Caco-2 (cell line): ENCODE measurements around the gene CTCFL. TPM values are rescaled to one million over a fixed set of nuclear protein-coding genes. Genes with fewer than 3 reads are reported as not detected.

Experiments used
- BruUV-seq: library from RNA; stranded (reverse); fragments of 400-500 nt; replicated peaks from 2 replicates; lab custom pipeline; 2021; lab: Mats Ljungman, UMichigan
- CTCF ChIA-PET: fragments of 300-600 bp; sonication (Branson Sonifier 250); formaldehyde crosslinking; loops from one replicate; lab custom pipeline; 2022; ENCODE audit warnings: antibody characterized with exemption; lab: Charles Lee
- POLR2A ChIA-PET: fragments of 300-600 bp; sonication (Branson Sonifier 250); formaldehyde crosslinking; loops from one replicate; lab custom pipeline; 2022; ENCODE audit warnings: antibody characterized with exemption; lab: Charles Lee
- DNase-seq, 2 experiments: peaks; one replicate each; pipeline versions ENCODE4 v3.0.0 to v3.0.0-alpha.2; 2020 to 2022
- H3K27me3 ChIP-seq: replicated peaks from 2 replicates; pipeline ENCODE4 v1.6.0; 2011; ENCODE audit warnings: low read length; ENCODE audit not compliant: control insufficient read depth, insufficient read depth
- H3K36me3 ChIP-seq: 2 replicates; pipeline ENCODE4 v1.5.1; 2011; ENCODE audit warnings: low read length; ENCODE audit not compliant: control insufficient read depth, insufficient read depth
- H3K4me1 ChIP-seq: fragments of 250-450 bp; sonication (Bioruptor Pico); 2 replicates; pipeline ENCODE4 v1.5.1; 2020; ENCODE audit warnings: mild to moderate bottlenecking
- H3K4me3 ChIP-seq: 2 replicates; pipeline ENCODE4 v1.5.1; 2011; ENCODE audit warnings: low read depth, mild to moderate bottlenecking, control low read depth, low read length
- H3K9me3 ChIP-seq: fragments of 250-450 bp; sonication (Bioruptor Pico); 2 replicates; pipeline ENCODE4 v1.5.1; 2020; ENCODE audit warnings: mild to moderate bottlenecking, moderate library complexity
- H3K27ac Mint-ChIP-seq: one replicate; pipeline ENCODE4 v1.8.0; 2022; ENCODE audit warnings: mixed read lengths; ENCODE audit not compliant: unreplicated experiment
- H3K27me3 Mint-ChIP-seq: one replicate; pipeline ENCODE4 v1.8.0; 2022; ENCODE audit warnings: mixed read lengths; ENCODE audit not compliant: insufficient read depth, unreplicated experiment
- H3K36me3 Mint-ChIP-seq: one replicate; pipeline ENCODE4 v1.8.0; 2022; ENCODE audit warnings: mild to moderate bottlenecking, mixed read lengths; ENCODE audit not compliant: insufficient read depth, unreplicated experiment
- H3K4me1 Mint-ChIP-seq: one replicate; pipeline ENCODE4 v1.8.0; 2022; ENCODE audit warnings: low read depth, mixed read lengths; ENCODE audit not compliant: unreplicated experiment
- H3K4me3 Mint-ChIP-seq: one replicate; pipeline ENCODE4 v1.8.0; 2022; ENCODE audit warnings: mild to moderate bottlenecking, moderate library complexity, mixed read lengths; ENCODE audit not compliant: unreplicated experiment
- H3K9me3 Mint-ChIP-seq: one replicate; pipeline ENCODE4 v1.8.0; 2022; ENCODE audit warnings: mixed read lengths; ENCODE audit not compliant: unreplicated experiment
- intact Hi-C: fragments of 100-400 bp; cut with micrococcal nuclease; formaldehyde crosslinking; loops from one replicate; pipeline ENCODE4 v1.10.0; 2022; ENCODE audit not compliant: unreplicated experiment
- total RNA-seq: library from RNA; stranded (reverse); gene quantifications from 2 replicates; pipeline ENCODE4 v1.2.3, GENCODE V29; 2022
- TF ChIP-seq, protein P1 (sequence below), 2 experiments: fragments of 200-600 bp in 1 of 2; IDR thresholded peaks; 1 replicate in 1 of 2; 2 replicates in 1 of 2; pipeline versions ENCODE4 v1.5.1 to v1.8.0; 2011 to 2022; ENCODE audit warnings: antibody characterized with exemption in 1 of 2, control low read depth in 1 of 2, inconsistent platforms in 1 of 2, low read depth in 1 of 2, low read length in 1 of 2, mild to moderate bottlenecking in 1 of 2, moderate library complexity in 1 of 2; ENCODE audit not compliant: insufficient read depth in 1 of 2, severe bottlenecking in 1 of 2, unreplicated experiment in 1 of 2

The CTCFL gene
- total RNA-seq, 1 experiment from 2014 or later, result not detected

DNA sequence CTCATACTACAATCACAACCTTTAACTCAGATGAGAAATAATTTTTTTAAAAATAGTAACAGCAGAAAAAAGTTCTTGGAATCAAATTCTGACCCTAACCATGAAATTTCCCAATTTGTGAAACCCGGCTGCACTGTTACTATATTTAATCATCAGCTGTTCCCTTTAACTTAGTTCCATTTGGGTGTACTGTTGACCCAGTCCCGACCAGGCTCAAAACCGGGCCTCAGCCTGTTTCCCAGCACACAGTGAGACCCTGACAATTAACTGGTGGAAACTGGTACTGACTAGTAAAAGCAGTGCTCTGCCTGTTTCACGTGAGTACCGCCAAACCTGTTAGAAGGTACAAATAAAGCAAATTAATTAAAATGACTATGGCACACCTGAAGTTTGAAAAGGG, 7.0 kb downstream of the CTCFL start:
- no peaks in the 10 kb centered on the region for H3K9me3 ChIP-seq
- Mint-ChIP-seq H3K27ac (no peak overlapping the region), H3K9me3 (no peaks in the 10 kb centered on the region), H3K36me3 (no peaks in the 10 kb centered on the region), H3K4me3 (no peak overlapping the region), H3K4me1 (no peaks in the 10 kb centered on the region), H3K27me3 (peaks cover 12% of the 10 kb centered on the region)
- CTCF ChIA-PET, result interaction anchor here (2.4 kb wide), 1 partner anchor 78 kb away, joined by 14 read pairs; no protein-coding TSS in a partner anchor
- TF ChIP-seq, protein P1, sequence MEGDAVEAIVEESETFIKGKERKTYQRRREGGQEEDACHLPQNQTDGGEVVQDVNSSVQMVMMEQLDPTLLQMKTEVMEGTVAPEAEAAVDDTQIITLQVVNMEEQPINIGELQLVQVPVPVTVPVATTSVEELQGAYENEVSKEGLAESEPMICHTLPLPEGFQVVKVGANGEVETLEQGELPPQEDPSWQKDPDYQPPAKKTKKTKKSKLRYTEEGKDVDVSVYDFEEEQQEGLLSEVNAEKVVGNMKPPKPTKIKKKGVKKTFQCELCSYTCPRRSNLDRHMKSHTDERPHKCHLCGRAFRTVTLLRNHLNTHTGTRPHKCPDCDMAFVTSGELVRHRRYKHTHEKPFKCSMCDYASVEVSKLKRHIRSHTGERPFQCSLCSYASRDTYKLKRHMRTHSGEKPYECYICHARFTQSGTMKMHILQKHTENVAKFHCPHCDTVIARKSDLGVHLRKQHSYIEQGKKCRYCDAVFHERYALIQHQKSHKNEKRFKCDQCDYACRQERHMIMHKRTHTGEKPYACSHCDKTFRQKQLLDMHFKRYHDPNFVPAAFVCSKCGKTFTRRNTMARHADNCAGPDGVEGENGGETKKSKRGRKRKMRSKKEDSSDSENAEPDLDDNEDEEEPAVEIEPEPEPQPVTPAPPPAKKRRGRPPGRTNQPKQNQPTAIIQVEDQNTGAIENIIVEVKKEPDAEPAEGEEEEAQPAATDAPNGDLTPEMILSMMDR (IDR thresholded peaks at IDR 0.05; ENCODE audit: insufficient read depth in 1 of 2, low read depth in 1 of 2, low read length in 1 of 2, severe bottlenecking in 1 of 2, unreplicated experiment in 1 of 2), result no peak
- no peak overlapping the region for H3K4me3 ChIP-seq
- H3K27me3 ChIP-seq, result no peaks in the 10 kb centered on the region
- intact Hi-C loops, result no loop called here
- DNase-seq, result no peak
- no peaks in the 10 kb centered on the region for H3K36me3 ChIP-seq
- no TSS peak for BruUV-seq
- H3K4me1 ChIP-seq, result no peaks in the 10 kb centered on the region
- POLR2A ChIA-PET, result interaction anchor here (0.6 kb wide), 1 partner anchor 145 kb away, joined by 6 read pairs; no protein-coding TSS in a partner anchor

DNA sequence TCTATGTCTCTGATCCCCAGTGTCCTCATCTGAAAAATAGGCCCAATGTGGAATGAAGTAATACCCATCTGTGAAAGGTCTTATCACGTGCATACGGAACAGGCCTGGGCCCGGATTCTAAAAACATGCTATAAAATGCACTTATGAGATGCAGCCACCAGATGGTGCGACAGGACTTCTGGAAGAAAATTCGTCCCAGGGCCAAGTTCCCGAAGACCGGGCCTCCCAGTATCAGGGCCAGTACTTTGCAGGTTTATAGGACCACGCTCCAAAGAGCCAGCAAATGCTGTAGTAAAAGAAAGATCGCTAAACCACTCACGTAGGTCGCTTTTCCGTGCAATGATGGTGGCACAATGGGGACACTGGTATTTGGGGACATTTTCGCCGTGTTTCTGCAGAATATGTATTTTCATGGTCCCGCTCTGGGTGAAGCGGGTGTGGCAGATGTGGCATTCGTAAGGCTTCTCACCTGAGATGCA, 10.6 kb downstream of the CTCFL start:
- intact Hi-C loops, result loop anchor here (1.0 kb wide), 2 partner anchors 80 to 695 kb away; no protein-coding TSS in a partner anchor
- H3K27me3 ChIP-seq, result no peaks in the 10 kb centered on the region
- H3K4me1 Mint-ChIP-seq, result no peaks in the 10 kb centered on the region
- no peaks in the 10 kb centered on the region for H3K36me3 Mint-ChIP-seq
- peak; percentile 81 to 83 for DNase-seq
- peaks cover 14% of the 10 kb centered on the region for H3K27me3 Mint-ChIP-seq
- H3K4me1 ChIP-seq, result no peaks in the 10 kb centered on the region
- no peaks in the 10 kb centered on the region for H3K9me3 ChIP-seq
- H3K9me3 Mint-ChIP-seq, result no peaks in the 10 kb centered on the region
- POLR2A ChIA-PET, result no interaction called here
- H3K4me3 Mint-ChIP-seq, result no peak overlapping the region
- TF ChIP-seq, protein P1 (IDR thresholded peaks at IDR 0.05; ENCODE audit: insufficient read depth in 1 of 2, low read depth in 1 of 2, low read length in 1 of 2, severe bottlenecking in 1 of 2, unreplicated experiment in 1 of 2), result peak; percentile 97
- CTCF ChIA-PET, result interaction anchor here (0.6 to 2.1 kb wide), 4 partner anchors 78 to 355 kb away, joined by 3 to 14 read pairs (median 9); no protein-coding TSS in a partner anchor
- H3K27ac Mint-ChIP-seq, result no peak overlapping the region
- no peak overlapping the region for H3K4me3 ChIP-seq
- BruUV-seq, result no TSS peak
- H3K36me3 ChIP-seq, result no peaks in the 10 kb centered on the region

DNA sequence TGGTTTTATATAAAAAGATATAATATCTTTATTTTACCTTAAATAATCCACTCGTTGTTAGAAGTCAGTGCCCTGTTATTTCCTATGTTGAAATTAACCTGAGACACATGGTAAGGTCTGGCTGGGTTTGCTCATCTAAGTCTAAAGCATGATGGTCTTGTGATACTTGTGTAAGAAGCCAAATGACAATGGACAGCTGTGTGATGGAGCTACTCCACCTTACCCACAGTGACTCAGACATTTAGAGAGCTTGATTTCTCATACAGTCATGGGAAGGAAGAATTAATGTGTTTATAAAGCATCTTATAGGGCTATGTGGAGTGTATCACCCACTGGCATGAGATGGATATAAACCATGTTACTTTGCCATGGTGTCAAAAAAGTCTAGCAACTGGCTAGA, 11.7 kb downstream of the CTCFL start:
- no peak overlapping the region for H3K27ac Mint-ChIP-seq
- Histone ChIP-seq H3K27me3 (no peaks in the 10 kb centered on the region; the same call in 1 of the 2 replicates), H3K36me3 (no peaks in the 10 kb centered on the region), H3K4me3 (no peak overlapping the region), H3K9me3 (no peaks in the 10 kb centered on the region), H3K4me1 (no peaks in the 10 kb centered on the region)
- intact Hi-C loops, result no loop called here
- H3K4me1 Mint-ChIP-seq, result no peaks in the 10 kb centered on the region
- DNase-seq, result no peak
- CTCF ChIA-PET, result interaction anchor here (1.7 to 2.1 kb wide), 4 partner anchors 14 to 83 kb away, joined by 5 to 14 read pairs (median 9); no protein-coding TSS in a partner anchor
- TF ChIP-seq, protein P1 (IDR thresholded peaks at IDR 0.05; ENCODE audit: insufficient read depth in 1 of 2, low read depth in 1 of 2, low read length in 1 of 2, severe bottlenecking in 1 of 2, unreplicated experiment in 1 of 2), result no peak
- no peaks in the 10 kb centered on the region for H3K9me3 Mint-ChIP-seq
- no TSS peak for BruUV-seq
- no peak overlapping the region for H3K4me3 Mint-ChIP-seq
- H3K36me3 Mint-ChIP-seq, result no peaks in the 10 kb centered on the region
- POLR2A ChIA-PET, result no interaction called here
- peaks cover 14% of the 10 kb centered on the region for H3K27me3 Mint-ChIP-seq
